Melanocyte of skin (primary cell): ENCODE results near the gene SCUBE1. TPM values are rescaled to one million over a fixed set of nuclear protein-coding genes. Genes with fewer than 3 reads are reported as not detected.

ENCODE experiments used
- total RNA-seq, 2 donors: library from RNA; depleted of rRNA; stranded (reverse); fragments of >200 nt; gene quantifications; 2 replicates each; pipeline ENCODE4 v1.2.3, GENCODE V29; 2012

The SCUBE1 gene
- under 1 TPM in 1 of 2 donors, not detected in 1; under 0.01 TPM for total RNA-seq

DNA sequence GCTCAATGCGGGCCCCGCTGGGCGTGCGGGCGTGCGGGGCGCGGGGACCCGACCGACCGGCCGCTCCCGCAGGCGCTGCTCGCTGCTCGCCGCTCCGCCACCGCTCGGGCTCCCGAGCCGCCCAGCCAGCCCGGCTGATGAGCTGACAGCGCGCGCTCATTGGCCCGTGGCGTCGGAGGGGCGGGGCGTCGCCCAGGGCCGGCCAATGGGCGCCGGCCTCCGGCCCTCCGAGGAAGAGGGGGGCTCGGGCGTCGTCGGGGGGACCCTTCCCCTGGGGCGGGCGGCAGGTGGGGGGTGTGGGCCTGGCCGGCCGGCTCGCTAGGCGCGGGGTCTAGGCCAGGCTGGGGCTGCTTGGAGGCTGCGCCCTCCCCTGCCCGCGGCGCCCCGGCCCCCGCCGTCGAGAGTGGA, at the start of gene SCUBE1:
TSS of gene SCUBE1 (minus strand) at position 111 of the 408 bp plus-strand sequence. CDS start 111 bp downstream, outside the sequence.

DNA sequence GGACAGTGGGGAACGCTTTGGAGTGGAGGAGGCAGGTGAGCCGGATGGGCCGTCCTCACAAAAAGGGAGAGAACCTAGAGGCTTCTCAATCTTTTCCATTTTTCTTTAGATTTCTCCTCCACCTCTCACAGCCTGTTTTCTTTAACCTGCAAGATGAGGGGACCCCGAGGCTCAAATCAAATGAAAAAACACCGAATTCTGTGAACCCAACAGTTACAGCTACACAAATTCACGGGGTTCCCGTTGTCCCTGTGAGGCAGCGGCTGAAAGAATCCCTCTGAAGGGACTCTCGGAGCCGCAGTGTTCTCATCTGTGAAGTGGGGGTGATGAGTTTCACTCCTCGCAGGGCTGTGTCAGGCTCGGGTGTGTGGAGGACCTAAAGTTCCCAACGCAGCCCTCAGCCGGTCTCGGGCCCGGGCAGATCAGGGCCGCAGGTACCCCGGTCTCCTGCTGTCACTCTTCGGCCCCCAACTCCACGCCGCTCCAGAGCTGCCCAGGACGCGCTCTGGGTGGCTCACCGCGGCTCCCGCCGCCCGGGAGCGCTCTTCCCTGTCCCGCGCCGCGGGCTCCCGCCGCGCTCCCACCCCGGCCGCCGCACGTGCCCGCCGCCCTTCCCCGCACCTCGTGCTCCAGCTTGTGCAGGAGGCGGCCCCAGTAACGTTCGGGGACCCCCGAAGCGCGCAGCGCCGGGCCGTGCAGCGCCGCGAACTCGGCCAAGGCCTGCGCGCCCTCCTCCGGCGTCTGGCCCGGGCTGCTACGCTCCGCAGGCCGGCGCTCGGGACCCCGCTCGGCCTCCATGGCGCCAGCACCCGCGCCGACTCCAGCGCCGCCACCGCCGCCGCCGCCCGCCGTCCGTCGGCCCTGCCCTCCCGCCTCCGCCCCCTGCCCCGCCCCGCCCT, 156.7 kb downstream of the SCUBE1 start, which contains the start of gene TTLL12:
TSS of gene TTLL12 (minus strand) at position 863 of the 899 bp plus-strand sequence. CDS start at position 798, 65 bp downstream.

DNA sequence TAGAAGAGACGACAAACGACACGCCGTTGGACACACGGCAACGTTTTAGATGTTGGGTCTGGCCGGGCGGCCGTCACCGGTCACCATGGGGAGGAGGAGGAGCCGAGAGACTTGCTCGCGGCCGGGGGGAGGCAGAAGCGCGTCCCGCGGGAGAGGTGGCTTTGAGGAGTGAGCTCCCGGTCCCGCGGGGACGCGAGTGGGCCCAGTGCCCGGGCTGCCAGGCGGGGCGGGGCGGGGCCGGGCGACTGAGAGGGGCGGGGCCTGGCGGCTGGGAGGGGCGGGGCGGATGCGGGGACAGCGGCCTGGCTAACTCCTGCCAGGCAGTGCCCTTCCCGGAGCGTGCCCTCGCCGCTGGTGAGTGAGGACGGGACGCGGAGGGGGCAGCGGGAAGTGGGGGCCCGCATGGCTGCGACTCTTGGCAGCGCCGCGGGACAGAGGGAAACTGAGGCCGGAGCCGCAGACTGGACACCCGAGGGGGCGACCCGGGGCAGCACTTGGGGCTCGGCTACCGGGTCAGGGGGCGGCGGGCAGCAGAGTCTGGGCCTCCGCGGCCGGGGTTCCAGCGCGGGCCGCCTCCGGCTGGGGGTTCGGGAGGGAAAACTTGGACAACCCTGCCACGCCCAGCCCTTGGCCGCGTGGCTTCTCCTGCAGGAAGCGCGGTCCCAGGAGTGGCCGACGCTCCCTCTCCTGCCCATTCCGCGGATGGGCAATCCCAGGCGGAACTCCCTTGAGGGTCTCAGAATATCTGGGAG, 191.7 kb downstream of the SCUBE1 start, which contains the start of gene TSPO:
TSS of gene TSPO (plus strand) at position 309 of the 752 bp plus-strand sequence. CDS start 7,680 bp downstream, outside the sequence.

Other genes starting within 250 kb of the SCUBE1 start
- gene BIK, start 232.6 kb downstream of the SCUBE1 start, total RNA-seq = 1 to 10 TPM in 1 of 2 donors, under 1 TPM in 1; 0.69 to 2.3 TPM
- 10 to 100 TPM; 14.1 to 24.0 TPM for gene MCAT, start 200.0 kb downstream of the SCUBE1 start, total RNA-seq
- 100 to 1,000 TPM; 235 to 273 TPM for gene TSPO, start 191.8 kb downstream of the SCUBE1 start, total RNA-seq
- 10 to 100 TPM; 47.5 to 61.9 TPM for gene TTLL12, start 156.2 kb downstream of the SCUBE1 start, total RNA-seq
- gene MPPED1, start 68.6 kb upstream of the SCUBE1 start, total RNA-seq = under 1 TPM in 1 of 2 donors, not detected in 1; under 0.01 TPM